HepG2 (cell line): ENCODE measurements around the gene SLC35B3. TPM values are rescaled to one million over a fixed set of nuclear protein-coding genes. Genes with fewer than 3 reads are reported as not detected.

ENCODE experiments used
- CREB1 ChIP-seq, 2 experiments: fragments of 450-650 bp in 1 of 2; IDR thresholded peaks; 2 replicates each; pipeline ENCODE4 v1.6.1; 2016 to 2017; ENCODE audit warnings: control low read depth in 1 of 2, mild to moderate bottlenecking in 1 of 2, missing compliant biosample characterization in 1 of 2, missing genetic modification characterization in 1 of 2
- HIVEP1 ChIP-seq: sonication (generic); formaldehyde crosslinking; IDR thresholded peaks from 2 replicates; pipeline ENCODE4 v1.4.0; 2020; ENCODE audit warnings: mild to moderate bottlenecking, missing genetic modification reagents
- HNF1A ChIP-seq, 2 experiments: sonication (generic) in 1 of 2; formaldehyde crosslinking in 1 of 2; IDR thresholded peaks; 2 replicates each; pipeline versions ENCODE4 v1.4.0 to v1.6.1; 2016 to 2020; ENCODE audit warnings: borderline replicate concordance in 1 of 2, low read depth in 1 of 2, mild to moderate bottlenecking in 1 of 2, missing genetic modification reagents in 1 of 2
- HOXA5 ChIP-seq: sonication (generic); formaldehyde crosslinking; IDR thresholded peaks from 2 replicates; pipeline ENCODE4 v1.4.0; 2020; ENCODE audit warnings: missing genetic modification reagents
- JUND ChIP-seq: sonication (generic); formaldehyde crosslinking; IDR thresholded peaks from 2 replicates; pipeline ENCODE4 v1.8.0; 2022; ENCODE audit warnings: mild to moderate bottlenecking, missing genetic modification reagents
- NCOA2 ChIP-seq: sonication (generic); formaldehyde crosslinking; IDR thresholded peaks from 2 replicates; pipeline ENCODE4 v1.8.0; 2022; ENCODE audit warnings: inconsistent platforms
- PBX2 ChIP-seq: IDR thresholded peaks from 2 replicates; pipeline ENCODE4 v1.6.1; 2016; ENCODE audit warnings: control low read depth
- SALL2 ChIP-seq: sonication (generic); formaldehyde crosslinking; IDR thresholded peaks from 2 replicates; pipeline ENCODE4 v1.8.1; 2023; ENCODE audit warnings: mild to moderate bottlenecking, missing genetic modification reagents, inconsistent platforms
- SMC3 ChIP-seq: IDR thresholded peaks from 2 replicates; pipeline ENCODE4 v1.6.1; 2011; ENCODE audit warnings: low read length, improper control_type of control experiment
- SP140L ChIP-seq: sonication (generic); formaldehyde crosslinking; IDR thresholded peaks from 2 replicates; pipeline ENCODE4 v1.4.0; 2020; ENCODE audit warnings: missing genetic modification reagents, borderline replicate concordance
- TAF15 ChIP-seq: fragments of 200-400 bp; formaldehyde crosslinking; IDR thresholded peaks from one replicate; pipeline ENCODE4 v1.6.1; 2018; ENCODE audit warnings: mild to moderate bottlenecking, low read depth, low read length; ENCODE audit not compliant: poor library complexity, severe bottlenecking
- TOPORS ChIP-seq: sonication (generic); formaldehyde crosslinking; IDR thresholded peaks from 2 replicates; pipeline ENCODE4 v1.8.0; 2023; ENCODE audit warnings: mild to moderate bottlenecking, missing genetic modification reagents
- U2AF2 ChIP-seq: fragments of 200-400 bp; formaldehyde crosslinking; IDR thresholded peaks from 2 replicates; pipeline ENCODE4 v1.6.1; 2017; ENCODE audit warnings: low read depth, mild to moderate bottlenecking, low read length
- ZFP90 ChIP-seq: sonication (generic); formaldehyde crosslinking; IDR thresholded peaks from 2 replicates; pipeline ENCODE4 v1.8.0; 2022; ENCODE audit warnings: missing genetic modification reagents, mild to moderate bottlenecking, inconsistent platforms, borderline replicate concordance
- ZKSCAN8 ChIP-seq: IDR thresholded peaks from 2 replicates; pipeline ENCODE4 v1.6.1; 2016; ENCODE audit warnings: borderline replicate concordance, missing genetic modification reagents, missing compliant biosample characterization
- ZNF138 ChIP-seq: sonication (generic); formaldehyde crosslinking; IDR thresholded peaks from 2 replicates; pipeline ENCODE4 v1.5.0; 2020; ENCODE audit warnings: mild to moderate bottlenecking, low read depth, missing genetic modification reagents
- ZNF142 ChIP-seq: sonication (generic); formaldehyde crosslinking; IDR thresholded peaks from 2 replicates; pipeline ENCODE4 v1.4.0; 2020; ENCODE audit warnings: missing genetic modification reagents
- ZNF564 ChIP-seq: sonication (generic); formaldehyde crosslinking; IDR thresholded peaks from 2 replicates; pipeline ENCODE4 v1.8.1; 2023; ENCODE audit warnings: mild to moderate bottlenecking, missing genetic modification reagents
- polyA plus RNA-seq, 8 experiments: library from polyadenylated mRNA; depleted of rRNA in 3 of 8; stranded (reverse) in 7 of 8; unstranded in 1 of 8; fragments of >200 nt; fragmentation: Illumina TruSeq in 4 of 8; extraction: Trizol in 4 of 8; gene quantifications; 2 replicates each; pipeline versions ENCODE4 v1.2.1 to v1.2.3, GENCODE V29; 2011 to 2016; ENCODE audit warnings: low read depth in 4 of 8, missing spikeins in 1 of 8, mixed read lengths in 1 of 8; ENCODE audit not compliant: insufficient read depth in 1 of 8
- total RNA-seq, 5 experiments: library from RNA; depleted of rRNA; stranded (reverse); fragments of >200 nt; fragmentation: Illumina TruSeq; extraction: Trizol; gene quantifications; 2 replicates each; pipeline ENCODE4 v1.2.3, GENCODE V29; 2016; ENCODE audit warnings: low read depth in 1 of 5

The SLC35B3 gene
- total and polyA plus RNA-seq, 2 of the 13 experiments (the other 11 are each of a cell fraction or from before 2014, with no cell fraction given) = 8.7 to 13.5 TPM

GRCh38 chr6:8435093-8435844, at the start of gene SLC35B3 (continued):
- no peak for TF ChIP-seq HNF1A (IDR thresholded peaks at IDR 0.05; ENCODE audit: low read depth)
- TF ChIP-seq HNF1A (CRISPR knock-in tag; IDR thresholded peaks at IDR 0.05; ENCODE audit: borderline replicate concordance) = peak; percentile 52; the same call in 1 of the 2 replicates
- peak; percentile 96 for TF ChIP-seq ZNF564 (CRISPR knock-in tag)
- peak; percentile 56; the same call in 1 of the 2 replicates for TF ChIP-seq ZKSCAN8 (CRISPR knock-in tag)
- no peak for TF ChIP-seq TAF15
- no peak for TF ChIP-seq U2AF2
- peak; percentile 89 for TF ChIP-seq TOPORS (CRISPR knock-in tag)
- TF ChIP-seq NCOA2 = no peak; the same call in none of the 2 replicates
- peak; percentile 87 for TF ChIP-seq SALL2 (CRISPR knock-in tag)
- TF ChIP-seq SMC3 = no peak
- peak; percentile 61; the same call in 1 of the 2 replicates for TF ChIP-seq ZFP90 (CRISPR knock-in tag)
- peak; percentile 95; the same call in 1 of the 2 replicates for TF ChIP-seq ZNF138
- no peak for TF ChIP-seq CREB1 (IDR thresholded peaks at IDR 0.05)
- TF ChIP-seq CREB1 (CRISPR knock-in tag; IDR thresholded peaks at IDR 0.05) = no peak; the same call in 1 of the 2 replicates
- peak; percentile 77; the same call in 1 of the 2 replicates for TF ChIP-seq HIVEP1 (CRISPR knock-in tag)
- TF ChIP-seq PBX2 (CRISPR knock-in tag) = no peak
- TF ChIP-seq ZNF142 (CRISPR knock-in tag) = peak; percentile 44
- TF ChIP-seq SP140L = no peak
- no peak for TF ChIP-seq JUND
- peak; percentile 84 for TF ChIP-seq HOXA5 (CRISPR knock-in tag)
